ENCODE data around the gene FIZ1.

FIZ1 gene, protein sequence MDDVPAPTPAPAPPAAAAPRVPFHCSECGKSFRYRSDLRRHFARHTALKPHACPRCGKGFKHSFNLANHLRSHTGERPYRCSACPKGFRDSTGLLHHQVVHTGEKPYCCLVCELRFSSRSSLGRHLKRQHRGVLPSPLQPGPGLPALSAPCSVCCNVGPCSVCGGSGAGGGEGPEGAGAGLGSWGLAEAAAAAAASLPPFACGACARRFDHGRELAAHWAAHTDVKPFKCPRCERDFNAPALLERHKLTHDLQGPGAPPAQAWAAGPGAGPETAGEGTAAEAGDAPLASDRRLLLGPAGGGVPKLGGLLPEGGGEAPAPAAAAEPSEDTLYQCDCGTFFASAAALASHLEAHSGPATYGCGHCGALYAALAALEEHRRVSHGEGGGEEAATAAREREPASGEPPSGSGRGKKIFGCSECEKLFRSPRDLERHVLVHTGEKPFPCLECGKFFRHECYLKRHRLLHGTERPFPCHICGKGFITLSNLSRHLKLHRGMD

DNA sequence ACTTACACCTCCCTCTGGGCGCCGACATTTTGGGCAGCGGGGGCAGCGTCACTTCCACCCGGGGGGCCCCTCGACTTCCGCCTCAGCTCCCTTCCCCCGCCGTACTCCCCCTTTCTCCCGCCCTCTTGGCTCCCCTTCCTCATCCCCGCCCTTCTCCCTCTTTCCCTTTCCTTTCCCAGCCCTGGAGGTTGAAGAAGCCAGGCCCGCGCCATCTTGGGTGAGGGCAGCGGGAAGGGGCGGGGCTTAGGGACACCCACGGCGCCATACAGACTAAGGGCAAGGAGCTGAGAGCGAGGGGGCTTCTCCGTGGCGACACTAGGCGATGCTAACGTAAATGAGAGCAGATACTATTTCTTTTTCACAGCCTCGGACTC is at the start of gene FIZ1:
TSS of gene FIZ1 (minus strand) at position 50 of the 374 bp plus-strand sequence. CDS start 1,652 bp downstream, outside the sequence.
- peak; percentile 97 for DNase-seq (ENCODE audit: low spot score)

DNA sequence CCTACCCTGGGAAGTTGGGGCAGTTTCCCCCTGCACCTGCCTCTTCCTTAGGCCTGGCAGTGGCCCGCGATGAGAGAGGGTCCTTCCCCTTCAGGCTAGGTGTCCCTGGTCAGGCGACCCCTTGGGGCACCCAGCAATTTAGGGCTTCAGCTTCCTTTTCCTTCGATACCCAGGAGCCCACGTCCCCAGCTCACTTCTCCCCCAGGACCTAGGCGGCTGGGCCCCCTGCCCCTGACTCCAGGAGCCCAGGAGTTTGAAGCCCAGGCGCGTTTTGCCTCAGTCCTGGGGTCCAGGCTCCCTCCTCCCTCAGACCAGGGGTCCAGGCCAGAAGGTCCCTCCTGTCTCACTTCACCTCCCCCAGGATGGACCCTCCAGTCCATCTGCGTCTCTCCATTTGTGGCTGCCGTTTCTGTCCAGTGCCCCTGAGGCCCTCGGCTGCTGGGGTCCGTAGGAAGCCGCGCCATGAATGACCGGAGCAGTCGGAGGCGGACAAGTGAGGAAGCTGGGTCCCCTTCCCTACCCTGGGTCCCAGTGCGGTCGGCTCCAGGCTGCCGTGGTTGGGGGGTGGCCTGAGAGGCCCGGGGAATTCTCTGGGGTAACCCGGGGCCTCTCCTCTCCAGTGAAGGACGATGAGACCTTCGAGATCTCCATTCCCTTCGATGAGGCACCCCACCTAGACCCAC is 49.4 kb upstream of the FIZ1 start:
- no peak for DNase-seq (ENCODE audit: low spot score)

DNA sequence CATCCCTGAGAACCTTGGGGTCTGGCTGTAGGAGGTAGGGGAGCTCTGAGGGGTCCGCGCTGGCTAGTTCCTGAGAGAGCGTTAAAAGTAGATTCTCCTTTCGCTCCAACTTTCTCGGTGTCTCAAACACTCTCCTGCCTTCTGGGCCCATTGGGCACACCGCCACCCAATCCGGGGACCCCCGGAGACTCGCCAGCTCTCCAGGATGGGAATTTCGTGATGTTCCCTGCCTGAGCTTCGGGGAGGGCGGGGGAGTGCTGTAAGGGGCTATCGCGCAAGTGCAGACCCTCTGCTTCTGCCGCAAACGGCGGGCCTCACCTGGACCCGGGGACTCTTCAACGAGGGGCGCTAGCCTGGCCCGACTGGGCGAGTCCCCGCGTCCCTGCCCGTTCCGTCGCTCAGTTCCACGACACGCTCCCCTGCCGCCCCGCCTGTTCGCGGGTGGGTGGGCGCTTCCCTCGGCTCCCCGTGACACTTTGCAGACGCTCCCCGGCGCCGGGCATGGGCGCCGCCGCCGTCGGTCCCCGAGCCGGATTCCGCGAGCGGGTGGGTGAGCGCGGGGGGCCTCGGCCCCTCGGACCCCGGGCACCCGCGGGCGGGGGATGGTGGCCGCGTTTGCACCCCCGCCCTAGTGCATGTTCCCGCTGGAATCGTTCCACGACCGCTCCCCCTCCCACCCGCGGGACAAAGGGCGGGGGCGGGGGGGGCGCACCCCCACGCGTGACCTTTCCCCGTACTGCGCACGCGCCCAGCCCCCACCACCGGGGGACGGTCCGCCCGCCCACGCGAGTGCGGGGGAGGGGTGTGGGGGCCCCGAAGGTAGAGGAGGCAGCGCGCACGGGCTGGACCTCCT is 48.6 kb upstream of the FIZ1 start, which contains the start of gene CCDC106:
TSS of gene CCDC106 (plus strand) at position 481 of the 853 bp plus-strand sequence. CDS start 835 bp downstream, outside the sequence.
- peak; percentile 58 for DNase-seq (ENCODE audit: low spot score)

DNA sequence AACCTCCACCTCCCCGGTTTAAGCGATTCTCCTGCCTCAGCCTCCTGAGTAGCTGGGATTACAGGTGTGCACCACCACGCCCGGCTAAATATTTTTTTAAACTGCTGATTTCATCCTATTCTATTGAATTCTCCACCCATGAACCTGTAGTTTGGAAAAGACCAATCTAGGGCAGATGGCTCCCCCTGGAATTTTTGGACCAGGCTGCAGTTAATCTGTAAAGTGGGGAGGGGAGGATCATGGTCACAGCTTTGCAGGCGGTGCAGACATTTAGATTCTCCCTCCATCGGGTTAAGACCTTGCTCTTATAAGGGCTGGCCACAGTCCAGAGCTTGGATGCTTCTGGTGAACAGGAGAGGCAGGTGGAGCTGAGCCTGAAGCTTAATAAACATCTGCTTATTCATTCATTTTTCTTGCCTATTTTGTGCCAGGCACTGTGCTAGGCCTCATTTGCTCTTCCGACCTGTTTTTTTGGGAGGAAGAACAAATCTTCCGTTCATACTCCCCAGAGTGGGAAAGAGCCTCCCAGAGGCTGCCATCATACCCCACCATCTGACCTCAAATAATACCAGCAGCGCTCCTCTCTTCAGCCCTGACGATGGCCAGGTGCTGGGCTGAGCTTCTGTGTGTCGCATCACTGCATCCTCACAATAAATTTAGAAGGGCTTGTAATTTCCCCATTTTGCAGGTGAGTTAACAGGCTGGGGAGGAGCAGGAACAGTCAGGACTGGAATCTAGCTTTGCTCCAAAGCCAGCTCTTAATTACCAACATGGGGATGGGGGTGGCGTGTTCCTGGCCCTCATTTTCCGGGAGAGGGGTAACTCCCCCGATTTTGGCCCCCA is 47.8 kb upstream of the FIZ1 start:
- no peak for DNase-seq (ENCODE audit: low spot score)

DNA sequence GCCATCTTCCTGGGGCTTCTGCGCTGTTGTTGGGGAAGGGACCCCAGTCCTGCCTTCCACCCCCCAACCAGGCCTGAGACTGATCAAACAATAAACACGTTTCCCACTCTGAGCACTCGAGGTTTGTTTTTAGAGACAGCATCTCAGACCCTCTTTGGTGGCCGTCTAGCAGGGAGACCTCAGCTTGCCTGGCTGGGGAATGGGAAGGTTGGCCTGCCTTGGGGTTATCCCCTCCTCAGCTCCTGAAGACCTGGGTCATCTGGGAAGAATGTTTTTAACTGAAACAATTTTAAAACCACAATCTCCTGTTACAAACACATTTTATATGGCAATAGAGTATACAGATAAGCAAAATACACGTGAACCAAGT is 46.2 kb upstream of the FIZ1 start:
- no peak for DNase-seq (ENCODE audit: low spot score)

DNA sequence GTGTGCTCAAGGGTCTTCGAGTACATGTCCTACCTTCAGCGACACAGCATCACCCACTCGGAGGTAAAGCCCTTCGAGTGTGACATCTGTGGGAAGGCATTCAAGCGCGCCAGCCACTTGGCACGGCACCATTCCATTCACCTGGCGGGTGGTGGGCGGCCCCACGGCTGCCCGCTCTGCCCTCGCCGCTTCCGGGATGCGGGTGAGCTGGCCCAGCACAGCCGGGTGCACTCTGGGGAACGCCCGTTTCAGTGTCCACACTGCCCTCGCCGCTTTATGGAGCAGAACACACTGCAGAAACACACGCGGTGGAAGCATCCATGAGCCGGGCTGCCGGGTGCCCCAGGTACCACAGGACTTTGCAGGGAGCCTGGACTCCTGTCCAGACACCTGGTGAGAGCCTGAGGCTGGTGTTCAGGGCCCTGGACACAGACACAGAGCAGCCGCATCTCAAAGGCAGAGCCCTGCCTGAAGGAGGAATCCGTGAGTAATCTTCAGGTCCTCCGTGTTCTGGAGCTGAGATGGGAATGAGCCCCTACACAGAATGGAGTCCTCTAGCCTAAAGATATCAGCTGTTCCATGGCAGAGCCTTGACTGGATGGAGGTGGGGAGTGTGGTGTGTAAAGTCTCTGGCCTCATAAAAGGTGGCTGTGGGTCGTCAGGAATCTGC is 45.7 kb upstream of the FIZ1 start:
- DNase-seq (ENCODE audit: low spot score), result no peak

DNA sequence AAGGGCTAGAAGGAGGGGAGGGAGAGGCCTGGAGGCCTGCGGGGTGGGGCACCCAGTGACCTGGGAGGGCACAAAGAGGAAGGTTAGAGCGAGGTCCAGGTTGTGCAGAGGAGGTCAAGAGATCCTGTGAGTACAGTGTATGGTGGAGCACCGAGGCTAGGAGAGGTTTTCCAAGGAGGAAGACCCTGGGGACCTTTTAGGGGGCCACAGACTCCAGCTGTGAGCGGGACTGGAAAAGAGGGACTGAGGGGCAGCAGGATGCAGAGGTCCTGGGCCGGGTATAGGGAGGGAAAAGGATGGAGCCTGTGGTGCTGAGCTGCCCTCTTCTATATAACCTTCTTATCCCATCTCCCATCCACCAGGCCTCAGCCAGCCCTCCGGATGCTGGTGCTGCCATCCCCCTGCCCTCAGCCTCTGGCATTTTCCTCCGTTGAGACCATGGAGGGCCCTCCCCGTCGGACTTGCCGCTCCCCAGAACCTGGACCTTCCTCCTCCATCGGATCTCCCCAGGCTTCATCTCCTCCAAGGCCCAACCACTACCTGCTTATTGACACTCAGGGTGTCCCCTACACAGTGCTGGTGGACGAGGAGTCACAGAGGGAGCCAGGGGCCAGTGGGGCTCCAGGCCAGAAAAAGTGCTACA is 45.0 kb upstream of the FIZ1 start:
- DNase-seq (ENCODE audit: low spot score), result no peak

DNA sequence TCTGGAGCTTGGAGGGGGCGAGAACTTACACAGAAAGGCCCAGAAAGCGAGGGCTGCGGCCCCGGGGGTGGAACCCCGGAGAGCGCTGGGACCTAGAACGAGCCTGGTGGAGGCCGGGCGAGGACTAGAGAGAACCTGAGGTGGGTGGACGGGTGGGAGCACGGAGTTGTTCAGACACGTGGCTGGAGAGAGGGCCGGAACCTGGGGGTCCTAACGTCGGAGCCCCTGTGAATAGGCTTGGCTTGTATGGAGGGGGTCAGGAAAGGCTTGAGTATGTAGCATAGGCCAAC is 44.5 kb upstream of the FIZ1 start:
- no peak for DNase-seq (ENCODE audit: low spot score)

DNA sequence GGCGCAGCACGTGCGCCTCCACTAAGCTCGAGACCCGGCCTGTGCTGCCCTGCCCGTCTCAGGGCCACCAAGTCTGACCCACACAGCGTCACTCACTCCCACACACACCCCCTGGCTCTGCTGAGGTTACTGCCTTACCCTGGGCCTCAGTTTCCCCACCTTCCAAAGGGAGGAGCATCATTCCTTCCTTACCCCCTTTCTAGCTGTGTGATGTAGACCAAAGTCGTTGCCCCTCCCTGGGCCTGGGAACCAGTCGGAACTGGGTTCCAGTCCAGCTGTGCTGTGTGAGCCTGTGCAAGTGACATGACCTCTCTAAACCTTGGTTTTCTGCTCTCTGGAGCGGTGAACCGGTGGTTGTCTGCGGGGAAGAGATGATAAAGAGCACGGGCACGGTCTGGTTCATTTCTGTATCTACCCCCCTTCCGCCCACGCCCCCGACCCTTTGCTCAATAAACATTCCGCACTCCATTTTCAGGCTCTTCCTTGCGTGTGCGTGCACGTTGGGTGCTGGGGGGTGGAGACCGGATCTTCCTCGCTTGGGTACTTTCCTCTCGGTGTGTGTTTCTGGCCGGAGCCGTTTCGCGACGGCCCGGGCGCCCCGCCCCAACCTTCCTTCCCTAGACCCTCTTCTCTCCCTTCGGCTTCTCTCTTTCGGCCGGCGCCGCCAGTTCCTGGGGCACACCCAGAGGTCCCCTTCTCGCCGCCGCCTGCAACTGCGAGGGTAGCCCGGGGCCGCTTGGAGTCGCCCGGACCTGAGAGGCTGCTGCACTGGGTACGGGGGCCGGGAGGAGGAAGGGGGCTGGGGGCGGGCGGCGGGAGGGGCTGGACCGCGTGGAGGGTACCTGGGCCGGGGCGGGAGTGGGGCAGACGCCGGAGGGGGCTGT is 43.9 kb upstream of the FIZ1 start, which contains the start of gene ZNF581:
TSS of gene ZNF581 (plus strand) at position 647 of the 884 bp plus-strand sequence. CDS start 923 bp downstream, outside the sequence.
- peak; percentile 80 for DNase-seq (ENCODE audit: low spot score)

DNA sequence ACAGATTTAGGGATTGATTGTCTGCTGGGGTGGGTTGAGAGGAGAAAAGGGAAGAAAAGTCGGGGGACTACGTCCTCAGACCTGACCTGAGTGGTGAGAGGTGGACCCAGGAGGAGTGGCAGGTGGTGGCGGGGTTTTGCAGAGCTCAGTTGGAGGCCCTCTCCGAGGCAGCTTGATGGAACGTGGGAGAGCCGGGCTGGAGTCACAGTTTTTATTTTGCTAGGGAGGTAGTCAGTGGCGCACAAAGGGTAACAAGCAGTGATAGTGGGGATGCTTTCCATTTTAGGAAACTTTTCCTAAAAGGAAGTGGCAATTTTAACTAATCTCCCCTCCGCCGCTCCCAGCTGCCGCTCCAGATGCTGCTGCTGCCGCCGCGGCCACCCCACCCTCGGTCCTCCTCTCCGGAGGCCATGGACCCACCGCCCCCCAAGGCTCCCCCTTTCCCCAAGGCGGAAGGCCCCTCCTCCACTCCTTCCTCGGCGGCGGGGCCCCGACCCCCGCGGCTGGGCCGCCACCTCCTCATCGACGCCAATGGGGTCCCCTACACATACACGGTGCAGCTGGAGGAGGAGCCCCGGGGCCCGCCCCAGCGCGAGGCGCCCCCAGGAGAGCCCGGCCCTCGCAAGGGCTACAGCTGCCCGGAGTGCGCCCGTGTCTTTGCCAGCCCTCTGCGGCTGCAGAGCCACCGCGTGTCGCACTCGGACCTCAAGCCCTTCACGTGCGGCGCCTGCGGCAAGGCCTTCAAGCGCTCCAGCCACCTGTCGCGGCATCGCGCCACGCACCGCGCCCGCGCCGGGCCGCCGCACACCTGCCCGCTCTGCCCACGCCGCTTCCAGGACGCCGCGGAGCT is 43.1 kb upstream of the FIZ1 start:
- peak; percentile 41 for DNase-seq (ENCODE audit: low spot score)

DNA sequence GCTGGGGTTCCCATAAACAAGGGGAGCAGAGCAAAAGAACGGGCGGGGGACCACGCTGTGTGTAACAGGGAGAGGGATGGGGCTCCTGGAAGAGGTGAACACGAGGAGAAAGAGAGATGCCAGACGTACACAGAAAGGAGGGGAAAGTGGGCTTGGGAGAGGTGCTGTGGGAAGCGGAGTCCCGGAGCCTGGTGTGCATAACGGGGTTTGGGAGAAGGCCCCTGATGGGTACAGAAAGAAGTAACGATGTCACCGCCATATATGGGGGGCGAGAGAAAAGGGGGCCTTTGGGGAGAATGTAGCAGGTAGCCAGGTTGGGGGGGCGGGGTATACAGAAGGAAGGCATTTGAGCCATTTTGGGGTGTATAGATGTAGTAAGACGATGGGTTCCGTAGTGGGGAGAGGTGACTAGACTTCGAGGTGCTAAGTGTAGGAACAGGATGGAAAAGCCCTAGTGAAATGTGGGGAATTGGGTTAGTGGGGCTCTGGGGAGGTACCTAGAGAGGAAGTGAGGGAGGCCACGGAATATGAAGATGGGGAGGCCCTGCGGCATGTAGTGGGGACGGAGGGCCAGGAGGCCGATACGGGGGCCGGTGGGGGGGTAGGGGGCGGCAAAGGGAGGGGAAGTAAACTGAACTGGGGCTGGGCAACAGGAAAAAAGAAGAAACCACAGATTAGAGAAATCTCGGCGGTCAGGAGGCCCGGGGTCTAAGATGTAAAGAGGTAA is 42.3 kb upstream of the FIZ1 start:
- peak; percentile 46 for DNase-seq (ENCODE audit: low spot score)

DNA sequence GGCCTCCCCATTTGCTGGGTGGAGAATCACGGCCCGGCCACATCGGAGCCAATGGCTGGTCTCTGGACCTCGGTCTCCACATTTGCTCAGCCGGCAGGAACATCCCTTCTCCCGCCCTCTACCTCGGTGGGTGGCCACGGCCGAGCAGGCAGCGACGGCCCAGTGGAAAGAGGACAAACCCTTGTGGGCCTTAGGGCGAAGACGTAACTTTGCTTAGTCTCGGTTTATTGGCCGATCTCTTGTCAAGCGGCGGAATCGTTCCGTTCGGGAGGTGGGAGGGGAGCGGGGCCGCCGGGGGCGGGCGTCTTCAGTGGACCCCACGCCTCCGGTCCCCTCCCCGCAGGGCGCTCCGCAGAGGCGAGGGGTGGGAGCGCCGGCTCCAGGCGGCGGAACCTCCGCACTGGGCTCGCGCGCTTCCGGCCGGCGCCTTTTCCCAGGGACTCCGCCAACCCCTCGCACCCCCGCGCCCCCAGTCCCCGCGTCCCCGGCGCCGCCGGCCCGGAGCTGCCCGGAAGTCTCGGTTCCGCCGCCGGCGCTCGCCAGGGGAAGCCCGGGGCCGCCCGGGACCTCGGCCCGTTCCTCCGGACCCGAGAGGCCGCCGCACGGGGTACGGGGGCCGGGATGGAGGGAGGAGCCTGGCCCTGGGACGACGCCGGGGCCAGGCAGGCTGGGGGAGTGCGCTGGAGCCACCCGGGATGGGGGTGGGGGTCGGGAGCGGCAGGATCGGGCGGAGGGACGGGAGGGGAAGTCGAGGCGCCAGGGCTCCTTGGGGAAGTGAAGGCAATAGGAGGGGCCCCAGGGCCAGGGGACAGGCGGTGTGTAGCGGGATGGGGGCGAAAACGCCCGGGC is 41.5 kb upstream of the FIZ1 start, which contains the start of gene ZNF580:
TSS of gene ZNF580 (plus strand) at position 426 of the 849 bp plus-strand sequence. CDS start 1,507 bp downstream, outside the sequence.
- DNase-seq (ENCODE audit: low spot score), result peak; percentile 53

DNA sequence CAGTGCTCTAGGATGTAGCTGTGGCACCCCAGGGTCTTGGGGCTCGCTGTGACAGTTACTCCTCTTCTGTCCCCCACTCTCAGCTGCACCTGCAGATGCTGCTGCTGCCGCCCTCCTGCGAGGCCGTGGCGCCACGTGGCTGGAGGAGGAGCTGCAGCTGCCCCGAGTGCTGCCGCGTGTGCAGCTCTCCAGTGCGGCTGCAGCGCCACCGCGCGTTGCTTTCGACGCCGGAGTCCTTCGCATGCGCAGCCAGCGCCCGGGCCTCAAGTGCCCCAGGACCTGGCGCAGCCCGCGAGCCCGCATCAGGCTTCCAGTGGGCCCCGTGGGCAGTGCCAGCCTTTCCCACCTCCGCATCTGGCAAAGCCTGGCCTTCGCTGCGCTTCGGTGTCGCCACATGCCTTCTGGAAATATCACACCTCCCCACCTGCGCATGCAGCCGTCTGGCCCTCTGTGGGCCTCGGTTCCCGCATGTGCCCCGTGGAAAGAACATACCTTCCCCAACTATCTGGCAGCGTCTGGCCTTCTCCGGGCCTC is 40.8 kb upstream of the FIZ1 start:
- DNase-seq (ENCODE audit: low spot score), result no peak

DNA sequence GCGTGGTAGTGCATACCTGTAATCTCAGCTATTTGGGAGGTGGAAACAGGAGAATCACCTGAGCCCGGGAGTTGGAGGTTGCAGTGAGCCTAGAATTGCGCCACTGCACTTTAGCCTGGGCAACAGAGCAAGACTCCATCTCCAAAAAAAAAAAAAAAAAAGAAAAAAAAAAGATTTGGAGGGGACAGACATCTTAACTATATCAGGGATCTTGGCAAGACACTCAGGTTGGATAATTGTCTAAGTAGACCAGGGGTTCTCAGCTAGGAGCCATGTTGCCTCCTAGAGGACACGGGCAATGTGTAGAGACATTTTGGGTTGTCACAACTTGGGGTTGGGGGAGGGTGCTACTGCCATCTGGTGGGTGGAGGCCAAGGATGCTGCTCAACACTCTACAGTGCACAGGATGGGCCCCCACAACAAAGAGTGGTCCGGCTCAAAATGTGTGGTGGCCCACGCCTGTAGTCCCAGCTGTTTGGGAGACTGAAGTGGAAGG is 39.6 kb upstream of the FIZ1 start:
- peak; percentile 32 for DNase-seq (ENCODE audit: low spot score)

DNA sequence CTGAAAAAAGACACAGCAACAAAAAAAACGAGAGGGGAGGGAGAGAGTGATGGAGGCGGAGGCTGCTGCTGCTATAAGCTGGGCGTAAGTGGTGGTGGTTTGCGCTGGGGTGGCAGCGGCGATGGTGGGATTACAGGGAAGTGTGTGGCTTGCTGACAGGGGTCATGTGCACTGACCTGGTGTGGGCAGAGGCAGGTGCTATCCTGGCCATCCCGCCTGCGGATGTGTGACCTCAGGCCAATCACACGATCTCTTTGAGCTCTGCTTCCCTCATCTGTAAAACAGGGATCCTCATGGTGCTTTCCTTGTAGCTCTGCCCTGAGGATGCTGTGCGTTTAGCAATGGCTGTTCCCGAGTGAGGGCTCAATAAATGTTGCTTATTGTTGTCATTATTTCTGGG is 38.2 kb upstream of the FIZ1 start:
- no peak for DNase-seq (ENCODE audit: low spot score)

DNA sequence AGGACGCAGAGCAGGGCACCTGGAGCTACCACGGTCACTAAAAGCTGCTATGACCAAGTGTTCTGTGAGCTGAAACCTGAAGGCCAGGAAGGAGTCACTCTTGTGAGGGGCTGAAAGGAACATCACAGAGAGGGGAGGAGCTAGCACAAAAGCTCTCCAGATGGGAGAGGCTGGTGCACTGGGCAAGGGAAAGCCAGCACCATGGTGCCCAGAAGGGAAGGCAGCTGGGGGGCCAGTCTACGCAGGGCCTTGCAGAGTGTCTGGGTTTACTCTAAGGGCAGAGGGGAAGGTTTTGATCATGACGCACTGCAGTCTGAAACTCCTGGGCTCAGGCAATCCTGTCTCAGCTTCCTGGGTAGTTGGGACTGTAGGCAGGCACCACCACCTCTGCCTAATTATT is 37.4 kb upstream of the FIZ1 start:
- no peak for DNase-seq (ENCODE audit: low spot score)
